Vagina (tissue), 2 donors: ENCODE measurements around the gene RPL36. TPM values are rescaled to one million over a fixed set of nuclear protein-coding genes. Genes with fewer than 3 reads are reported as not detected.
"Not testable (repeated sequence)": the region's sequence is repeated elsewhere in the genome, so short reads cannot be mapped to it uniquely, and the experiment has no call there.

Experiments used
- DNase-seq, 2 donors: peaks; one replicate each; pipeline ENCODE4 v3.0.0-alpha.2; 2017; ENCODE audit errors: extremely low spot score in 2 of 2
- H3K27ac ChIP-seq: fragments of 200-600 bp; sonication (generic); one replicate; pipeline ENCODE4 v1.5.1; 2019
- H3K27me3 ChIP-seq: fragments of 200-600 bp; sonication (generic); one replicate; pipeline ENCODE4 v1.5.1; 2019
- H3K36me3 ChIP-seq, 2 donors: fragments of 200-600 bp; sonication (generic); one replicate each; pipeline ENCODE4 v1.5.1; 2017 to 2019
- H3K4me1 ChIP-seq: fragments of 200-600 bp; sonication (generic); one replicate; pipeline ENCODE4 v1.5.1; 2019
- H3K4me3 ChIP-seq, 2 donors: fragments of 200-600 bp; sonication (generic); 1 replicate in 1 of 2; 2 replicates in 1 of 2; pipeline ENCODE4 v1.5.1; 2016 to 2019
- H3K9me3 ChIP-seq: fragments of 200-600 bp; sonication (generic); one replicate; pipeline ENCODE4 v1.5.1; 2019
- CTCF ChIP-seq, 3 experiments: fragments of 450-650 bp in 2 of 3; fragments of 200-600 bp in 1 of 3; sonication (generic) in 1 of 3; IDR thresholded peaks; one replicate each; pipeline ENCODE4 v1.5.1; 2017 to 2019; ENCODE audit warnings: antibody characterized with exemption in 3 of 3, mild to moderate bottlenecking in 2 of 3, moderate library complexity in 2 of 3
- POLR2A ChIP-seq, 2 donors: fragments of 450-650 bp; IDR thresholded peaks; one replicate each; pipeline ENCODE4 v1.6.1; 2017; ENCODE audit warnings: antibody characterized with exemption in 2 of 2, mild to moderate bottlenecking in 2 of 2, moderate library complexity in 2 of 2
- POLR2AphosphoS5 ChIP-seq, 2 donors: sonication (generic); formaldehyde crosslinking; IDR thresholded peaks; one replicate each; pipeline ENCODE4 v1.9.0; 2017; ENCODE audit warnings: antibody characterized with exemption in 2 of 2, mild to moderate bottlenecking in 2 of 2, low read depth in 1 of 2; ENCODE audit not compliant: insufficient read depth in 1 of 2
- intact Hi-C: fragments of 100-400 bp; cut with DNase I; formaldehyde crosslinking; loops from one replicate; pipeline ENCODE4 v1.15.1; 2023
- total RNA-seq: library from RNA; depleted of rRNA; stranded (reverse); fragments of >200 nt; gene quantifications from one replicate; pipeline ENCODE4 v1.2.3, GENCODE V29; 2016

The RPL36 gene
- total RNA-seq, 1 donor from 2014 or later = 703 TPM

- Histone ChIP-seq H3K9me3 (no peaks in the 10 kb centered on the region), H3K4me3 (no peak overlapping the region), H3K27me3 (no peaks in the 10 kb centered on the region), H3K4me1 (peaks cover 16% of the 10 kb centered on the region), H3K27ac (no peak overlapping the region), H3K36me3 (peaks cover 0 to 65% of the 10 kb centered on the region in 2 donors)
- DNase-seq = no peak
- intact Hi-C loops = no loop called here
- TF ChIP-seq POLR2AphosphoS5 (IDR thresholded peaks at IDR 0.05; ENCODE audit: insufficient read depth in 1 of 2, low read depth in 1 of 2) (no peak), CTCF (IDR thresholded peaks at IDR 0.05) (no peak), POLR2A (IDR thresholded peaks at IDR 0.05) (no peak)
Measured at GRCh38 chr19:5697022-5697889, 7.2 kb downstream of the RPL36 start.

- peaks cover 0 to 57% of the 10 kb centered on the region in 2 donors for H3K36me3 ChIP-seq
- no peak overlapping the region for H3K4me3 ChIP-seq
Measured at GRCh38 chr19:5697890-5698634, 8.0 kb downstream of the RPL36 start.

GRCh38 chr19:5698635-5699422, 8.7 kb downstream of the RPL36 start:
- peaks cover 0 to 60% of the 10 kb centered on the region in 2 donors for H3K36me3 ChIP-seq

More at GRCh38 chr19:5697890-5698634, 8.0 kb downstream of the RPL36 start:
- DNase-seq = no peak
- intact Hi-C loops = no loop called here
- Histone ChIP-seq H3K27ac (no peak overlapping the region), H3K27me3 (no peaks in the 10 kb centered on the region), H3K9me3 (no peaks in the 10 kb centered on the region), H3K4me1 (peaks cover 8% of the 10 kb centered on the region)
- TF ChIP-seq CTCF (IDR thresholded peaks at IDR 0.05) (no peak), POLR2AphosphoS5 (IDR thresholded peaks at IDR 0.05; ENCODE audit: insufficient read depth in 1 of 2, low read depth in 1 of 2) (no peak), POLR2A (IDR thresholded peaks at IDR 0.05) (no peak)

GRCh38 chr19:5700455-5701092, 10.5 kb downstream of the RPL36 start:
- Histone ChIP-seq H3K9me3 (no peaks in the 10 kb centered on the region), H3K27ac (no peak overlapping the region), H3K27me3 (no peaks in the 10 kb centered on the region), H3K4me1 (no peaks in the 10 kb centered on the region), H3K4me3 (no peak overlapping the region), H3K36me3 (peaks cover 0 to 59% of the 10 kb centered on the region in 2 donors)
- intact Hi-C loops = no loop called here
- no peak for DNase-seq
- TF ChIP-seq CTCF (IDR thresholded peaks at IDR 0.05) = no peak
- TF ChIP-seq POLR2AphosphoS5 (IDR thresholded peaks at IDR 0.05; ENCODE audit: insufficient read depth in 1 of 2, low read depth in 1 of 2) = no peak
- no peak for TF ChIP-seq POLR2A (IDR thresholded peaks at IDR 0.05)

More at GRCh38 chr19:5698635-5699422, 8.7 kb downstream of the RPL36 start:
- DNase-seq = no peak
- TF ChIP-seq CTCF (IDR thresholded peaks at IDR 0.05) = no peak
- TF ChIP-seq POLR2A (IDR thresholded peaks at IDR 0.05) = no peak
- no peak for TF ChIP-seq POLR2AphosphoS5 (IDR thresholded peaks at IDR 0.05; ENCODE audit: insufficient read depth in 1 of 2, low read depth in 1 of 2)
- peaks cover under 1% of the 10 kb centered on the region for H3K4me1 ChIP-seq
- intact Hi-C loops = no loop called here
- no peak overlapping the region for H3K27ac ChIP-seq
- H3K27me3 ChIP-seq = no peaks in the 10 kb centered on the region
- no peaks in the 10 kb centered on the region for H3K9me3 ChIP-seq
- no peak overlapping the region for H3K4me3 ChIP-seq

GRCh38 chr19:5702053-5702410, 11.9 kb downstream of the RPL36 start:
- DNase-seq, intact Hi-C loops: not testable (repeated sequence)

More at GRCh38 chr19:5702053-5702410, 11.9 kb downstream of the RPL36 start:
- not testable (repeated sequence) for H3K4me1 ChIP-seq, H3K27me3 ChIP-seq, H3K27ac ChIP-seq, H3K4me3 ChIP-seq, H3K9me3 ChIP-seq
- peaks cover 0 to 63% of the 10 kb centered on the region in 2 donors for H3K36me3 ChIP-seq
